Uterus (tissue), 2 donors: Measurements from ENCODE around the gene MSRB1.

Experiments used
- CTCF ChIP-seq, 4 experiments: fragments of 200-600 bp in 2 of 4; fragments of 450-650 bp in 2 of 4; sonication (generic) in 2 of 4; IDR thresholded peaks; one replicate each; pipeline ENCODE4 v1.5.1; 2016 to 2019; ENCODE audit warnings: antibody characterized with exemption in 4 of 4, mild to moderate bottlenecking in 2 of 4, moderate library complexity in 1 of 4
- POLR2A ChIP-seq, 2 donors: fragments of 450-650 bp; IDR thresholded peaks; one replicate each; pipeline ENCODE4 v1.6.1; 2016; ENCODE audit warnings: antibody characterized with exemption in 2 of 2, mild to moderate bottlenecking in 1 of 2, moderate library complexity in 1 of 2

- TF ChIP-seq CTCF (IDR thresholded peaks at IDR 0.05) (no peak), POLR2A (IDR thresholded peaks at IDR 0.05) (no peak)
These were observed 39.8 kb downstream of the MSRB1 start for GRCh38 chr16:1903220-1903574.
